ENCODE data around the gene GRIK3.
"Not testable (repeated sequence)": the region's sequence is repeated elsewhere in the genome, so short reads cannot be mapped to it uniquely, and the experiment has no call there.

Gene GRIK3

GRCh38 chr1:36920801-36921405 is 113.4 kb downstream of the GRIK3 start:
- no peak overlapping the region for H3K9ac ChIP-seq (ENCODE audit: insufficient read length, low read depth)
- TF ChIP-seq ZNF274 (IDR thresholded peaks at IDR 0.05; ENCODE audit: low read depth, low read length) (no peak), YY1 (IDR thresholded peaks at IDR 0.05; ENCODE audit: insufficient read depth, insufficient read length) (no peak), SUZ12 (IDR thresholded peaks at IDR 0.05; ENCODE audit: extremely low read depth, insufficient read depth, insufficient read length) (no peak)

GRCh38 chr1:36920371-36920770 is 113.9 kb downstream of the GRIK3 start:
- H3K27me3 ChIP-seq (ENCODE audit: insufficient read depth, insufficient read length), result no peaks in the 10 kb centered on the region
- H3K4me1 ChIP-seq (ENCODE audit: insufficient read depth, insufficient read length), result peaks cover 11% of the 10 kb centered on the region
- TF ChIP-seq SUZ12 (IDR thresholded peaks at IDR 0.05; ENCODE audit: extremely low read depth, insufficient read depth, insufficient read length) (no peak), YY1 (IDR thresholded peaks at IDR 0.05; ENCODE audit: insufficient read depth, insufficient read length) (no peak)
- no peaks in the 10 kb centered on the region for H3K36me3 ChIP-seq (ENCODE audit: insufficient read depth, insufficient read length, low read length)
- H3K4me3 ChIP-seq (ENCODE audit: insufficient read length, low read depth), result no peak overlapping the region
- peaks cover 19% of the 10 kb centered on the region; the same call in 1 of the 2 replicates for H3K9me3 ChIP-seq (ENCODE audit: insufficient read depth, low read length)
- no peak overlapping the region for H3K9ac ChIP-seq (ENCODE audit: insufficient read length, low read depth)
- DNase-seq (ENCODE audit: low read depth, low spot score), result no peak

More at GRCh38 chr1:36920801-36921405, 113.4 kb downstream of the GRIK3 start:
- no peak for DNase-seq (ENCODE audit: low read depth, low spot score)
- peaks cover 14% of the 10 kb centered on the region; the same call in 1 of the 2 replicates for H3K9me3 ChIP-seq (ENCODE audit: insufficient read depth, low read length)
- H3K4me1 ChIP-seq (ENCODE audit: insufficient read depth, insufficient read length), result peaks cover 11% of the 10 kb centered on the region
- no peaks in the 10 kb centered on the region for H3K27me3 ChIP-seq (ENCODE audit: insufficient read depth, insufficient read length)
- no peak overlapping the region for H3K4me3 ChIP-seq (ENCODE audit: insufficient read length, low read depth)
- no peaks in the 10 kb centered on the region for H3K36me3 ChIP-seq (ENCODE audit: insufficient read depth, insufficient read length, low read length)

GRCh38 chr1:36919491-36920145 is 114.7 kb downstream of the GRIK3 start:
- Histone ChIP-seq H3K9ac (ENCODE audit: insufficient read length, low read depth) (no peak overlapping the region), H3K27me3 (ENCODE audit: insufficient read depth, insufficient read length) (no peaks in the 10 kb centered on the region), H3K36me3 (ENCODE audit: insufficient read depth, insufficient read length, low read length) (no peaks in the 10 kb centered on the region), H3K4me1 (ENCODE audit: insufficient read depth, insufficient read length) (peaks cover 11% of the 10 kb centered on the region), H3K9me3 (ENCODE audit: insufficient read depth, low read length) (peaks cover 21% of the 10 kb centered on the region; the same call in 1 of the 2 replicates), H3K4me3 (ENCODE audit: insufficient read length, low read depth) (no peak overlapping the region)
- TF ChIP-seq ZNF274 (IDR thresholded peaks at IDR 0.05; ENCODE audit: low read depth, low read length) (no peak), YY1 (IDR thresholded peaks at IDR 0.05; ENCODE audit: insufficient read depth, insufficient read length) (no peak), SUZ12 (IDR thresholded peaks at IDR 0.05; ENCODE audit: extremely low read depth, insufficient read depth, insufficient read length) (no peak)
- DNase-seq (ENCODE audit: low read depth, low spot score), result no peak

DNA sequence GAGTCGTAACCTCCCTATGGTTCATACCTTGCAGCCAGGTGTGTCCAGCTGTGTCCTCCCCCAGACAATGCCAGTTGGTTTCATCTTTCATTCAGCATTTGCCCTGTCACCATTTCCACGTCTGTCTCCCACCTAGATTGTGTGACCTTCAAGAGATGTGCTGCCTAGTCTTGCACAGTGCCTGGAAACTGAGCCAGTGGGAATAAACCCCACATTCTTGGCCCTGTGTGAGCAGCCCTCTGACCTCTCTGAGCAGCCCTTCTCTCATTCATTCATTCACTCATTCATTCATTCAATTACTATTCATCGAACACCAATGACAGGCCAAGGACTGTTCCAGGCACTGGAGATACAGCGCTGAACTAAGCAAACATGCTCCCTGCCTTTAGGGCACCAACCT is 115.7 kb downstream of the GRIK3 start:
- H3K27me3 ChIP-seq (ENCODE audit: insufficient read depth, insufficient read length), result no peaks in the 10 kb centered on the region
- H3K4me1 ChIP-seq (ENCODE audit: insufficient read depth, insufficient read length), result peaks cover 14% of the 10 kb centered on the region
- H3K9ac ChIP-seq (ENCODE audit: insufficient read length, low read depth), result no peak overlapping the region
- H3K4me3 ChIP-seq (ENCODE audit: insufficient read length, low read depth), result no peak overlapping the region
- no peaks in the 10 kb centered on the region for H3K36me3 ChIP-seq (ENCODE audit: insufficient read depth, insufficient read length, low read length)
- H3K9me3 ChIP-seq (ENCODE audit: insufficient read depth, low read length), result peaks cover 21% of the 10 kb centered on the region; the same call in 1 of the 2 replicates
- no peak for TF ChIP-seq ZNF274 (IDR thresholded peaks at IDR 0.05; ENCODE audit: low read depth, low read length)
- TF ChIP-seq YY1 (IDR thresholded peaks at IDR 0.05; ENCODE audit: insufficient read depth, insufficient read length), result no peak
- DNase-seq (ENCODE audit: low read depth, low spot score), result no peak

DNA sequence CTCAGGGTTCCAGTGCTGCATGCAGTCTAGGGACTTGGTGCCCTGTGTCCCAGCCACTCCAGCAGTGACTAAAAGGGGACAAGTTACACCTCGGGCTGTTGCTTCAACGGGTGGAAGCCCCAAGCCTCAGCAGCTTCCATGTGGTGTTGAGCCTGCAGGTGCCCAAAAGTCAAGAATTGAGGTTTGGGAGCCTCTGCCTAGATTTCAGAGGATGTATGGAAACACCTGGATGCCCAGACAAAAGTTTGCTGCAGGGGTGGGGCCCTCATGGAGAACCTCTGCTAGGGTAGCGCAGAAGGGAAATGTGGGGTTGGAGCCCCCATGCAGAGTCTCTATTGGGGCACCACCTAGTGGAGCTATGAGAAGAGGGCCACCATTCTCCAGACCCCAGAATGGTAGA is 117.8 kb downstream of the GRIK3 start:
- H3K4me3 ChIP-seq (ENCODE audit: insufficient read length, low read depth); H3K9ac ChIP-seq (ENCODE audit: insufficient read length, low read depth); H3K36me3 ChIP-seq (ENCODE audit: insufficient read depth, insufficient read length, low read length); H3K27me3 ChIP-seq (ENCODE audit: insufficient read depth, insufficient read length); DNase-seq (ENCODE audit: low read depth, low spot score): not testable (repeated sequence)
- H3K4me1 ChIP-seq (ENCODE audit: insufficient read depth, insufficient read length), result peaks cover 15% of the 10 kb centered on the region
- H3K9me3 ChIP-seq (ENCODE audit: insufficient read depth, low read length), result peaks cover 21% of the 10 kb centered on the region; the same call in 1 of the 2 replicates

- Histone ChIP-seq H3K9ac (ENCODE audit: insufficient read length, low read depth) (no peak overlapping the region), H3K36me3 (ENCODE audit: insufficient read depth, insufficient read length, low read length) (no peaks in the 10 kb centered on the region), H3K9me3 (ENCODE audit: insufficient read depth, low read length) (peaks cover 21% of the 10 kb centered on the region; the same call in 1 of the 2 replicates), H3K4me1 (ENCODE audit: insufficient read depth, insufficient read length) (peaks cover 15% of the 10 kb centered on the region), H3K27me3 (ENCODE audit: insufficient read depth, insufficient read length) (no peaks in the 10 kb centered on the region), H3K4me3 (ENCODE audit: insufficient read length, low read depth) (no peak overlapping the region)
- no peak for TF ChIP-seq SUZ12 (IDR thresholded peaks at IDR 0.05; ENCODE audit: extremely low read depth, insufficient read depth, insufficient read length)
- no peak for TF ChIP-seq YY1 (IDR thresholded peaks at IDR 0.05; ENCODE audit: insufficient read depth, insufficient read length)
- no peak for TF ChIP-seq ZNF274 (IDR thresholded peaks at IDR 0.05; ENCODE audit: low read depth, low read length)
- DNase-seq (ENCODE audit: low read depth, low spot score), result no peak
Observed at GRCh38 chr1:36913484-36914060, 120.7 kb downstream of the GRIK3 start.

- DNase-seq (ENCODE audit: low read depth, low spot score), result no peak
- Histone ChIP-seq H3K9ac (ENCODE audit: insufficient read length, low read depth) (no peak overlapping the region), H3K4me3 (ENCODE audit: insufficient read length, low read depth) (no peak overlapping the region), H3K4me1 (ENCODE audit: insufficient read depth, insufficient read length) (peaks cover 15% of the 10 kb centered on the region), H3K36me3 (ENCODE audit: insufficient read depth, insufficient read length, low read length) (no peaks in the 10 kb centered on the region), H3K9me3 (ENCODE audit: insufficient read depth, low read length) (peaks cover 21% of the 10 kb centered on the region; the same call in 1 of the 2 replicates), H3K27me3 (ENCODE audit: insufficient read depth, insufficient read length) (no peaks in the 10 kb centered on the region)
- no peak for TF ChIP-seq ZNF274 (IDR thresholded peaks at IDR 0.05; ENCODE audit: low read depth, low read length)
- TF ChIP-seq YY1 (IDR thresholded peaks at IDR 0.05; ENCODE audit: insufficient read depth, insufficient read length), result no peak
- no peak for TF ChIP-seq SUZ12 (IDR thresholded peaks at IDR 0.05; ENCODE audit: extremely low read depth, insufficient read depth, insufficient read length)
Observed at GRCh38 chr1:36913016-36913415, 121.3 kb downstream of the GRIK3 start.

Data from NT2/D1 (cell line).